Liver (tissue), 9 donors: ENCODE results near the gene PTGDR. TPM values are rescaled to one million over a fixed set of nuclear protein-coding genes. Genes with fewer than 3 reads are reported as not detected.

ENCODE experiments used
- DNase-seq: peaks from one replicate; pipeline ENCODE4 v3.0.0-alpha.2; 2017; ENCODE audit warnings: low spot score
- H3K27ac ChIP-seq, 2 donors: one replicate each; pipeline ENCODE4 v1.7.0; 2013; ENCODE audit warnings: inconsistent platforms in 2 of 2, low read length in 2 of 2, control low read depth in 1 of 2, low read depth in 1 of 2, mild to moderate bottlenecking in 1 of 2
- H3K27me3 ChIP-seq, 4 donors: one replicate each; pipeline versions ENCODE4 v1.6.1 to v1.7.0; 2013; ENCODE audit warnings: low read length in 3 of 4, inconsistent platforms in 1 of 4, mild to moderate bottlenecking in 1 of 4, moderate library complexity in 1 of 4; ENCODE audit not compliant: control insufficient read depth in 4 of 4, insufficient read depth in 4 of 4
- H3K36me3 ChIP-seq, 4 donors: one replicate each; pipeline versions ENCODE4 v1.6.1 to v1.7.0; 2013; ENCODE audit warnings: low read length in 3 of 4, mild to moderate bottlenecking in 3 of 4, low read depth in 1 of 4, moderate library complexity in 1 of 4; ENCODE audit not compliant: control insufficient read depth in 4 of 4, insufficient read depth in 3 of 4
- H3K4me1 ChIP-seq, 4 donors: one replicate each; pipeline versions ENCODE4 v1.6.1 to v1.7.0; 2013; ENCODE audit warnings: low read length in 3 of 4, mild to moderate bottlenecking in 3 of 4, moderate library complexity in 1 of 4; ENCODE audit not compliant: control insufficient read depth in 4 of 4, insufficient read depth in 4 of 4
- H3K4me3 ChIP-seq, 3 donors: one replicate each; pipeline versions ENCODE4 v1.6.1 to v1.7.0; 2013; ENCODE audit warnings: low read length in 3 of 3, control low read depth in 1 of 3, low read depth in 1 of 3, mild to moderate bottlenecking in 1 of 3
- H3K9ac ChIP-seq, 2 donors: one replicate each; pipeline ENCODE4 v1.7.0; 2013; ENCODE audit warnings: low read length in 2 of 2, mild to moderate bottlenecking in 2 of 2, moderate library complexity in 2 of 2, control low read depth in 1 of 2, low read depth in 1 of 2
- H3K9me3 ChIP-seq, 4 donors: one replicate each; pipeline versions ENCODE4 v1.6.1 to v1.7.0; 2013; ENCODE audit warnings: low read length in 3 of 4; ENCODE audit not compliant: control insufficient read depth in 4 of 4
- ATF3 ChIP-seq: IDR thresholded peaks from 2 replicates; pipeline ENCODE4 v1.6.1; 2016; ENCODE audit warnings: antibody characterized with exemption
- EGR1 ChIP-seq, 2 donors: IDR thresholded peaks; 2 replicates each; pipeline ENCODE4 v1.6.1; 2016 to 2018; ENCODE audit warnings: antibody characterized with exemption in 2 of 2, low read depth in 2 of 2
- FOXA1 ChIP-seq: IDR thresholded peaks from 2 replicates; pipeline ENCODE4 v1.6.1; 2016; ENCODE audit warnings: antibody characterized with exemption
- FOXA2 ChIP-seq: IDR thresholded peaks from 2 replicates; pipeline ENCODE4 v1.6.1; 2016; ENCODE audit warnings: antibody characterized with exemption
- GABPA ChIP-seq, 2 donors: IDR thresholded peaks in 1 of 2; conservative IDR thresholded peaks in 1 of 2; 2 replicates each; pipeline ENCODE4 v1.6.1; 2016; ENCODE audit warnings: antibody characterized with exemption in 2 of 2, mild to moderate bottlenecking in 1 of 2, moderate library complexity in 1 of 2
- HNF4A ChIP-seq, 2 donors: conservative IDR thresholded peaks; 2 replicates each; pipeline ENCODE4 v1.6.1; 2016; ENCODE audit warnings: antibody characterized with exemption in 2 of 2, mild to moderate bottlenecking in 2 of 2
- HNF4G ChIP-seq: IDR thresholded peaks from 2 replicates; pipeline ENCODE4 v1.6.1; 2016; ENCODE audit warnings: antibody characterized with exemption
- JUND ChIP-seq, 2 donors: IDR thresholded peaks; 2 replicates each; pipeline ENCODE4 v1.6.1; 2016; ENCODE audit warnings: antibody characterized with exemption in 2 of 2
- MAX ChIP-seq: IDR thresholded peaks from 2 replicates; pipeline ENCODE4 v1.6.1; 2016; ENCODE audit warnings: antibody characterized with exemption
- NR2F2 ChIP-seq: IDR thresholded peaks from 2 replicates; pipeline ENCODE4 v1.6.1; 2016; ENCODE audit warnings: antibody characterized with exemption
- REST ChIP-seq: IDR thresholded peaks from 2 replicates; pipeline ENCODE4 v1.6.1; 2016; ENCODE audit warnings: antibody characterized with exemption, mild to moderate bottlenecking
- SP1 ChIP-seq: IDR thresholded peaks from 2 replicates; pipeline ENCODE4 v1.6.1; 2018; ENCODE audit warnings: antibody characterized with exemption, mild to moderate bottlenecking
- TAF1 ChIP-seq: conservative IDR thresholded peaks from 2 replicates; pipeline ENCODE4 v1.6.1; 2016; ENCODE audit warnings: antibody characterized with exemption, mild to moderate bottlenecking
- YY1 ChIP-seq: IDR thresholded peaks from 2 replicates; pipeline ENCODE4 v1.6.1; 2016; ENCODE audit warnings: antibody characterized with exemption, mild to moderate bottlenecking
- ZBTB33 ChIP-seq: IDR thresholded peaks from 2 replicates; pipeline ENCODE4 v1.6.1; 2016; ENCODE audit warnings: antibody characterized with exemption
- WGBS: extraction: QIAGEN DNeasy Blood & Tissue Kit; methylation state at CpG from one replicate; pipeline ENCODE4 v1.1.7; 2013; 5-methylcytosine and 5-hydroxymethylcytosine counted together
- polyA plus RNA-seq, 2 donors: library from polyadenylated mRNA; stranded (reverse) in 1 of 2; unstranded in 1 of 2; fragments of 200-250 nt in 1 of 2; fragments of >200 nt in 1 of 2; fragmentation: Nextera tagmentation in 1 of 2; extraction: Ambion mirVana in 1 of 2; gene quantifications; one replicate each; pipeline versions ENCODE4 v1.2.1 to v1.2.3, GENCODE V29; 2013 to 2015
- total RNA-seq, 2 donors: library from RNA; depleted of rRNA; stranded (reverse); fragments of >200 nt; gene quantifications; one replicate each; pipeline ENCODE4 v1.2.3, GENCODE V29; 2014
- donor health status: healthy.
- donor health status: healthy.
- donor health status: healthy.
- donor health status: healthy.
- donor health status: healthy.

Gene PTGDR
- total and polyA plus RNA-seq, 4 donors: 0.14 to 1.4 (median 0.44) TPM

GRCh38 chr14:52241087-52241793, 26.3 kb upstream of the PTGDR start:
- DNase-seq: no peak
- Histone ChIP-seq H3K9ac (no peak overlapping the region), H3K27ac (no peak overlapping the region), H3K36me3 (no peaks in the 10 kb centered on the region), H3K4me3 (no peak overlapping the region), H3K9me3 (no peaks in the 10 kb centered on the region), H3K4me1 (no peaks in the 10 kb centered on the region), H3K27me3 (peaks cover 0 to 2% (median 0%) of the 10 kb centered on the region in 4 donors)
- WGBS: 53% methylated on average over 5 of the region's 5 CpGs
- TF ChIP-seq FOXA1: no peak
- no peak for TF ChIP-seq HNF4G
- no peak for TF ChIP-seq MAX
- no peak for TF ChIP-seq REST
- no peak for TF ChIP-seq ATF3
- no peak for TF ChIP-seq FOXA2
- TF ChIP-seq YY1: no peak
- TF ChIP-seq HNF4A (conservative IDR thresholded peaks at IDR 0.05): no peak
- TF ChIP-seq GABPA (IDR thresholded peaks at IDR 0.05 in 1 of 2, conservative IDR thresholded peaks at IDR 0.05 in 1 of 2): no peak
- TF ChIP-seq ZBTB33: no peak

GRCh38 chr14:52244328-52244727, 23.2 kb upstream of the PTGDR start:
- no peak for DNase-seq

More at GRCh38 chr14:52244328-52244727, 23.2 kb upstream of the PTGDR start:
- H3K27ac ChIP-seq: no peak overlapping the region
- H3K27me3 ChIP-seq: peaks cover 0 to 2% (median under 1%) of the 10 kb centered on the region in 4 donors
- TF ChIP-seq HNF4A (conservative IDR thresholded peaks at IDR 0.05): no peak
- TF ChIP-seq SP1: no peak
- no peak for TF ChIP-seq YY1
- TF ChIP-seq HNF4G: no peak
- TF ChIP-seq ZBTB33: no peak
- no peak for TF ChIP-seq REST
- TF ChIP-seq ATF3: no peak
- TF ChIP-seq FOXA2: no peak
- no peak for TF ChIP-seq NR2F2
- TF ChIP-seq JUND (IDR thresholded peaks at IDR 0.05): no peak
- TF ChIP-seq TAF1: no peak
- TF ChIP-seq EGR1 (IDR thresholded peaks at IDR 0.05; ENCODE audit: low read depth in 2 of 2): no peak
- H3K9me3 ChIP-seq: peaks cover 0 to 3% (median 1%) of the 10 kb centered on the region in 4 donors
- H3K36me3 ChIP-seq: no peaks in the 10 kb centered on the region
- no peak overlapping the region for H3K4me3 ChIP-seq
- 72% methylated on average over 2 of the region's 2 CpGs for WGBS
- H3K4me1 ChIP-seq: no peaks in the 10 kb centered on the region
- no peak overlapping the region for H3K9ac ChIP-seq
